ENCODE results near the gene ZNF385A. TPM values are rescaled to one million over a fixed set of nuclear protein-coding genes. Genes with fewer than 3 reads are reported as not detected.

ZNF385A gene
- total and polyA plus RNA-seq, 9 of the 15 experiments (the other 6 are each of a cell fraction or from before 2014, with no cell fraction given): 1.0 to 111 (median 7.7) TPM

DNA sequence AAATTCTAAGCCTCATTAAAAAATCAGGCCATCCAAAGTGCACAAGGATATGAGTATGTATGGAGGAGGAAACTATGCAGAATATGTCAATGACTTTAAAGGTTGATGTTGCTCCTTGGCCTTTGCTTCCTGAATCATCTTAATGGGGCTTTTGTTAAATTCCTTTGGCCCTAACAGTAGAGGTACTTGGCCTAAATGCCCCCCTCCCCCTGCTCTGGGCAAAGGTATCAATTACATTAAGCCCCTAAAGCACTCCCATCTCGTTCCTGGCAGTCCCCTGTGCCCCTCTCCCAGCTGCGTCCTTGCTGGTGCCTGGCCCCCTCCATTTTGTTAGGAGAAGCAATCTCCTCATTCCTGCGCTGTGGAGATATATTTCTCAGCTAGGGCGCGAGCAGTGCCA is 54.8 kb downstream of the ZNF385A start:
- Histone ChIP-seq H3K27me3 (ENCODE audit: control insufficient read depth in 2 of 2, insufficient read depth in 2 of 2, low read length in 2 of 2) (no peaks in the 10 kb centered on the region), H3K9me3 (replicated peaks; ENCODE audit: control insufficient read depth, insufficient read depth, low read depth, low read length) (no peaks in the 10 kb centered on the region), H3K4me1 (replicated peaks in 1 of 2; ENCODE audit: control insufficient read depth in 2 of 2, insufficient read depth in 2 of 2, low read length in 2 of 2) (peaks cover 32 to 34% of the 10 kb centered on the region in 2 experiments; a peak in 4 of 5 replicates), H4K20me1 (replicated peaks; ENCODE audit: control insufficient read depth, insufficient read depth, low read length) (no peaks in the 10 kb centered on the region; the same call in 1 of the 2 replicates), H3K9me1 (ENCODE audit: control insufficient read depth, insufficient read depth, low read length) (no peaks in the 10 kb centered on the region), H3K9ac (ENCODE audit: insufficient read depth in 1 of 2, low read depth in 2 of 2, low read length in 2 of 2) (peak overlapping the region in 1 of 2 experiments; percentile 65; a peak in 1 of 4 replicates), H3K36me3 (ENCODE audit: control insufficient read depth, insufficient read depth, low read length) (peaks cover 37% of the 10 kb centered on the region), H3K79me2 (ENCODE audit: control insufficient read depth, insufficient read depth, low read length) (peaks cover 92% of the 10 kb centered on the region), H3K4me2 (ENCODE audit: insufficient read depth, low read length) (no peak overlapping the region), H2AFZ (ENCODE audit: low read depth, low read length) (no peak overlapping the region), H3K4me3 (no peak overlapping the region), H3K27ac (ENCODE audit: extremely low read depth, low read depth, low read length) (no peak overlapping the region; the same call in 1 of the 3 replicates)
- no TSS peak for BruUV-seq (replicated peaks)
- ATAC-seq (no peak), DNase-seq (ENCODE audit: extremely low read depth in 1 of 4, low spot score in 3 of 4) (no peak), FAIRE-seq (no peak)
- intact Hi-C loops (cut with micrococcal nuclease) (loop anchor here (5.0 kb wide), 1 partner anchor 33 kb away; the partner anchor contains the start of gene GPR84), in situ Hi-C loops (cut with MboI) (loop anchor here (5.0 kb wide), 1 partner anchor 37 kb away; no protein-coding TSS in a partner anchor)
- WGBS (ENCODE audit: insufficient coverage, low coverage, missing lambda C conversion rate): 90% methylated on average over 5 of the region's 5 CpGs
- POLR2A ChIA-PET: interaction anchor here (0.6 to 6.3 kb wide), 6 partner anchors 12 to 49 kb away, joined by 3 to 47 read pairs (median 4); partner anchors contain the start of genes CBX5 and HNRNPA1
- CTCF ChIA-PET (ENCODE audit: low intra/inter-chr PET ratio): no interaction called here
- TF ChIP-seq, protein P1, sequence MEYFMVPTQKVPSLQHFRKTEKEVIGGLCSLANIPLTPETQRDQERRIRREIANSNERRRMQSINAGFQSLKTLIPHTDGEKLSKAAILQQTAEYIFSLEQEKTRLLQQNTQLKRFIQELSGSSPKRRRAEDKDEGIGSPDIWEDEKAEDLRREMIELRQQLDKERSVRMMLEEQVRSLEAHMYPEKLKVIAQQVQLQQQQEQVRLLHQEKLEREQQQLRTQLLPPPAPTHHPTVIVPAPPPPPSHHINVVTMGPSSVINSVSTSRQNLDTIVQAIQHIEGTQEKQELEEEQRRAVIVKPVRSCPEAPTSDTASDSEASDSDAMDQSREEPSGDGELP (CRISPR knock-in tag; IDR thresholded peaks at IDR 0.05; ENCODE audit: borderline replicate concordance): no peak
- TF ChIP-seq ZBTB7A (IDR thresholded peaks at IDR 0.05; ENCODE audit: borderline replicate concordance, control insufficient read depth, low read depth, low read length): no peak
- no peak for TF ChIP-seq SMAD1 (IDR thresholded peaks at IDR 0.05; ENCODE audit: low read depth, low read length, partially characterized antibody)
- TF ChIP-seq LCOR (CRISPR knock-in tag; IDR thresholded peaks at IDR 0.05): no peak
- TF ChIP-seq, protein P2, sequence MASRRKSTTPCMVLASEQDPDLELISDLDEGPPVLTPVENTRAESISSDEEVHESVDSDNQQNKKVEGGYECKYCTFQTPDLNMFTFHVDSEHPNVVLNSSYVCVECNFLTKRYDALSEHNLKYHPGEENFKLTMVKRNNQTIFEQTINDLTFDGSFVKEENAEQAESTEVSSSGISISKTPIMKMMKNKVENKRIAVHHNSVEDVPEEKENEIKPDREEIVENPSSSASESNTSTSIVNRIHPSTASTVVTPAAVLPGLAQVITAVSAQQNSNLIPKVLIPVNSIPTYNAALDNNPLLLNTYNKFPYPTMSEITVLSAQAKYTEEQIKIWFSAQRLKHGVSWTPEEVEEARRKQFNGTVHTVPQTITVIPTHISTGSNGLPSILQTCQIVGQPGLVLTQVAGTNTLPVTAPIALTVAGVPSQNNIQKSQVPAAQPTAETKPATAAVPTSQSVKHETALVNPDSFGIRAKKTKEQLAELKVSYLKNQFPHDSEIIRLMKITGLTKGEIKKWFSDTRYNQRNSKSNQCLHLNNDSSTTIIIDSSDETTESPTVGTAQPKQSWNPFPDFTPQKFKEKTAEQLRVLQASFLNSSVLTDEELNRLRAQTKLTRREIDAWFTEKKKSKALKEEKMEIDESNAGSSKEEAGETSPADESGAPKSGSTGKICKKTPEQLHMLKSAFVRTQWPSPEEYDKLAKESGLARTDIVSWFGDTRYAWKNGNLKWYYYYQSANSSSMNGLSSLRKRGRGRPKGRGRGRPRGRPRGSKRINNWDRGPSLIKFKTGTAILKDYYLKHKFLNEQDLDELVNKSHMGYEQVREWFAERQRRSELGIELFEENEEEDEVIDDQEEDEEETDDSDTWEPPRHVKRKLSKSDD (conservative IDR thresholded peaks at IDR 0.05; ENCODE audit: low read length): no peak
- TF ChIP-seq EWSR1 (IDR thresholded peaks at IDR 0.05; ENCODE audit: borderline replicate concordance, low read depth, partially characterized antibody): no peak
- TF ChIP-seq LARP7 (IDR thresholded peaks at IDR 0.05): no peak
- TF ChIP-seq GATAD2A (IDR thresholded peaks at IDR 0.05): no peak
- TF ChIP-seq, protein P3, sequence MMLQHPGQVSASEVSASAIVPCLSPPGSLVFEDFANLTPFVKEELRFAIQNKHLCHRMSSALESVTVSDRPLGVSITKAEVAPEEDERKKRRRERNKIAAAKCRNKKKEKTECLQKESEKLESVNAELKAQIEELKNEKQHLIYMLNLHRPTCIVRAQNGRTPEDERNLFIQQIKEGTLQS (IDR thresholded peaks at IDR 0.05): no peak
- TF ChIP-seq, protein P3 (CRISPR knock-in tag; conservative IDR thresholded peaks at IDR 0.05): no peak
- TF ChIP-seq, protein P4, sequence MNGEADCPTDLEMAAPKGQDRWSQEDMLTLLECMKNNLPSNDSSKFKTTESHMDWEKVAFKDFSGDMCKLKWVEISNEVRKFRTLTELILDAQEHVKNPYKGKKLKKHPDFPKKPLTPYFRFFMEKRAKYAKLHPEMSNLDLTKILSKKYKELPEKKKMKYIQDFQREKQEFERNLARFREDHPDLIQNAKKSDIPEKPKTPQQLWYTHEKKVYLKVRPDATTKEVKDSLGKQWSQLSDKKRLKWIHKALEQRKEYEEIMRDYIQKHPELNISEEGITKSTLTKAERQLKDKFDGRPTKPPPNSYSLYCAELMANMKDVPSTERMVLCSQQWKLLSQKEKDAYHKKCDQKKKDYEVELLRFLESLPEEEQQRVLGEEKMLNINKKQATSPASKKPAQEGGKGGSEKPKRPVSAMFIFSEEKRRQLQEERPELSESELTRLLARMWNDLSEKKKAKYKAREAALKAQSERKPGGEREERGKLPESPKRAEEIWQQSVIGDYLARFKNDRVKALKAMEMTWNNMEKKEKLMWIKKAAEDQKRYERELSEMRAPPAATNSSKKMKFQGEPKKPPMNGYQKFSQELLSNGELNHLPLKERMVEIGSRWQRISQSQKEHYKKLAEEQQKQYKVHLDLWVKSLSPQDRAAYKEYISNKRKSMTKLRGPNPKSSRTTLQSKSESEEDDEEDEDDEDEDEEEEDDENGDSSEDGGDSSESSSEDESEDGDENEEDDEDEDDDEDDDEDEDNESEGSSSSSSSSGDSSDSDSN (IDR thresholded peaks at IDR 0.05; ENCODE audit: borderline replicate concordance in 1 of 2, low read depth in 2 of 2, low read length in 2 of 2): no peak
- TF ChIP-seq TCFL5 (CRISPR knock-in tag; conservative IDR thresholded peaks at IDR 0.05): no peak
